GM12878 (cell line): ENCODE data around the gene HOXD9.

Experiments used
- BMI1 ChIP-seq: fragments of 450-650 bp; IDR thresholded peaks from 2 replicates; pipeline ENCODE4 v1.6.1; 2016; ENCODE audit warnings: mild to moderate bottlenecking, moderate library complexity, borderline replicate concordance
- CHD2 ChIP-seq: IDR thresholded peaks from 2 replicates; pipeline ENCODE4 v1.6.1; 2011; ENCODE audit warnings: low read depth, low read length, improper control_type of control experiment, borderline replicate concordance
- CREB1 ChIP-seq: IDR thresholded peaks from 2 replicates; pipeline ENCODE4 v1.6.1; 2012; ENCODE audit warnings: low read depth, mild to moderate bottlenecking, inconsistent platforms
- EGR1 ChIP-seq, 2 experiments: IDR thresholded peaks; 1 replicate in 1 of 2; 2 replicates in 1 of 2; pipeline ENCODE4 v1.6.1; 2011 to 2012; ENCODE audit warnings: low read depth in 2 of 2, low read length in 2 of 2, borderline replicate concordance in 1 of 2, mild to moderate bottlenecking in 1 of 2, moderate library complexity in 1 of 2
- HDAC6 ChIP-seq: fragments of 200-600 bp; sonication (generic); IDR thresholded peaks from one replicate; pipeline ENCODE4 v1.8.0; 2017; ENCODE audit warnings: antibody characterized with exemption; ENCODE audit not compliant: unreplicated experiment
- NFXL1 ChIP-seq: fragments of 450-650 bp; IDR thresholded peaks from 2 replicates; pipeline ENCODE4 v1.6.1; 2017; ENCODE audit warnings: antibody characterized with exemption, mild to moderate bottlenecking, borderline replicate concordance
- POLR2A ChIP-seq: IDR thresholded peaks from 2 replicates; pipeline ENCODE4 v1.6.1; 2011; ENCODE audit warnings: low read depth, mild to moderate bottlenecking, low read length
- SIN3A ChIP-seq: IDR thresholded peaks from 2 replicates; pipeline ENCODE4 v1.6.1; 2012; ENCODE audit warnings: low read depth, low read length, improper control_type of control experiment
- SUZ12 ChIP-seq: fragments of 200-600 bp; sonication (generic); IDR thresholded peaks from one replicate; pipeline ENCODE4 v1.6.1; 2018; ENCODE audit warnings: antibody characterized with exemption, mild to moderate bottlenecking; ENCODE audit not compliant: unreplicated experiment
- ZZZ3 ChIP-seq: IDR thresholded peaks from 2 replicates; pipeline ENCODE4 v1.6.1; 2011; ENCODE audit warnings: low read depth; ENCODE audit not compliant: control insufficient read depth, insufficient read length
- TF ChIP-seq, protein P1 (sequence below), 3 experiments: IDR thresholded peaks in 2 of 3; conservative IDR thresholded peaks in 1 of 3; 2 replicates each; pipeline ENCODE4 v1.5.1; 2011; ENCODE audit warnings: low read depth in 3 of 3, low read length in 3 of 3, mild to moderate bottlenecking in 3 of 3, control low read depth in 2 of 3, moderate library complexity in 2 of 3, inconsistent platforms in 1 of 3, mixed read lengths in 1 of 3; ENCODE audit not compliant: control insufficient read depth in 2 of 3, insufficient read depth in 1 of 3; ENCODE audit errors: extremely low read depth in 1 of 3

DNA sequence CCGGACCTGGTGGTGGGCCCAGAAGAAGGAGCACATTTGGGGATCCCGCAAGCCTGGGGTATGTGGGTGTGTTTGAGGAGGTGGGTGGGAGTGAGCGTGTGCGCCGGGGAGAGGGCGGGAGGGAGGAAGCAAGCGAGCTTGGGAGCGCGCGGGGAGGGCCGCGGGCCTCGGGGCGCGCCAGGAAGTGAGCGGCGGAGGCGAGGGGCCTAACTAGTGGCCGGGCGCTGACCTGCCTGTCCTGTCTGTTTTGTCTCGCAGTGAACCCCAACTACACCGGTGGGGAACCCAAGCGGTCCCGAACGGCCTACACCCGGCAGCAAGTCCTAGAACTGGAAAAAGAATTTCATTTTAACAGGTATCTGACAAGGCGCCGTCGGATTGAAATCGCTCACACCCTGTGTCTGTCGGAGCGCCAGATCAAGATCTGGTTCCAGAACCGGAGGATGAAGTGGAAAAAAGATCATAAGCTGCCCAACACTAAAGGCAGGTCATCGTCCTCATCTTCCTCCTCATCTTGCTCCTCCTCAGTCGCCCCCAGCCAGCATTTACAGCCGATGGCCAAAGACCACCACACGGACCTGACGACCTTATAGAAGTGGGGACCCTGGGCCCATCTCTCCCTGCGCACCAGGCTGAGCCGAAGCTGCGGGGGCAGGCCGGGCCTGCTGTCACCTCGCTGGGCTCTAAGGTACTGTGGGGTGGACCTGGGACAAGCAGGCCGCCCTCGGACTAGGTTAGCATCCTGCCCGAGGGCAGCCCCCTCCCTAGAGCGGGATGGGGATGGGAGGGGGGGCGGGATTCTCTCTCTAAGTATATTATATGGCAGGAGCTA, 30.0 kb downstream of the HOXD9 start:
- no peak for TF ChIP-seq ZZZ3
- no peak for TF ChIP-seq HDAC6
- TF ChIP-seq, protein P1, sequence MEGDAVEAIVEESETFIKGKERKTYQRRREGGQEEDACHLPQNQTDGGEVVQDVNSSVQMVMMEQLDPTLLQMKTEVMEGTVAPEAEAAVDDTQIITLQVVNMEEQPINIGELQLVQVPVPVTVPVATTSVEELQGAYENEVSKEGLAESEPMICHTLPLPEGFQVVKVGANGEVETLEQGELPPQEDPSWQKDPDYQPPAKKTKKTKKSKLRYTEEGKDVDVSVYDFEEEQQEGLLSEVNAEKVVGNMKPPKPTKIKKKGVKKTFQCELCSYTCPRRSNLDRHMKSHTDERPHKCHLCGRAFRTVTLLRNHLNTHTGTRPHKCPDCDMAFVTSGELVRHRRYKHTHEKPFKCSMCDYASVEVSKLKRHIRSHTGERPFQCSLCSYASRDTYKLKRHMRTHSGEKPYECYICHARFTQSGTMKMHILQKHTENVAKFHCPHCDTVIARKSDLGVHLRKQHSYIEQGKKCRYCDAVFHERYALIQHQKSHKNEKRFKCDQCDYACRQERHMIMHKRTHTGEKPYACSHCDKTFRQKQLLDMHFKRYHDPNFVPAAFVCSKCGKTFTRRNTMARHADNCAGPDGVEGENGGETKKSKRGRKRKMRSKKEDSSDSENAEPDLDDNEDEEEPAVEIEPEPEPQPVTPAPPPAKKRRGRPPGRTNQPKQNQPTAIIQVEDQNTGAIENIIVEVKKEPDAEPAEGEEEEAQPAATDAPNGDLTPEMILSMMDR (IDR thresholded peaks at IDR 0.05 in 2 of 3, conservative IDR thresholded peaks at IDR 0.05 in 1 of 3; ENCODE audit: control insufficient read depth in 2 of 3, extremely low read depth in 1 of 3, insufficient read depth in 1 of 3, low read depth in 3 of 3, low read length in 3 of 3), result no peak
- TF ChIP-seq NFXL1, result no peak
- no peak for TF ChIP-seq BMI1
- no peak for TF ChIP-seq CREB1
- no peak for TF ChIP-seq POLR2A
- no peak for TF ChIP-seq SUZ12
- no peak for TF ChIP-seq EGR1 (IDR thresholded peaks at IDR 0.05; ENCODE audit: borderline replicate concordance in 1 of 2, low read depth in 2 of 2, low read length in 2 of 2)
- no peak for TF ChIP-seq CHD2
- no peak for TF ChIP-seq SIN3A
